ENCODE results near the gene NTF3.

DNA sequence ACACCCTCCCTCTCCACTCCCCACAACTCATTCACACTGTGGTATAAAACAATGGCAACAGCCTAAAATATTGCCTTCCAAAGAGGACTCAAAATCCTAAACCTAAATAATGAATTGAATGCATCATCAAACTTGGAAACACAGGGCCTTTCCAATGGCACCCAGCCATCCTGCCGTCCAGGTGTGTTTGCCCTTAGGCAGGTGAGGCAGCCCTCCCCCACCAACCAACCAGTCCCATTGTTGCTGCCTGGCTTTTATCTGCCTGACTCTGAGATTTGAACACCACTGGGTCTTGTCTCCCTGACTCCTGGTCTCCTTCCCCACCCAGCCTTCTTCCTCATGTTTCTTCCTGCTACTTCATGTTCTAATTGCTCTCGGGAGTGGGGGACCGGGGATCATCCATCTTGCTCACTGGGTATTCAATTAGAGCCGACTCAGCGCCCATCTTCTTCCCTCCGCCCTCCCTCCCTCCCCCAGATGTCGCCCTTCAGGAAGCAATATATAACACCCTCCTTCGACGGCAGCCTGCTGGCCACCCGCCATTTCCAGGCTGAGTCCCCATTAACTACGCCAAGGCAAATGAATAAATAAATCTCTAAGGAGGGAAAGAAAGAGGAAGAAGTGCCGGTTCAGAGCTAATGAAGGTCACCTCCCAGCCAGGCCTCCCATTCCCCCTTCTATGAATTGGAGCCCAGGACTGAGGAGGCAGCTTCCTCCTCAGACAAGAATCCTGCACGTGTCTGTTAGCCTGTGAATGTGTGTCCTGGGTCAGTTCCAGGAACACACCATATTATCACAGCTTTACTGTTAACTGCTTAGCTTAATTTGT lies 36.3 kb upstream of the NTF3 start:
- TF ChIP-seq, protein P1, sequence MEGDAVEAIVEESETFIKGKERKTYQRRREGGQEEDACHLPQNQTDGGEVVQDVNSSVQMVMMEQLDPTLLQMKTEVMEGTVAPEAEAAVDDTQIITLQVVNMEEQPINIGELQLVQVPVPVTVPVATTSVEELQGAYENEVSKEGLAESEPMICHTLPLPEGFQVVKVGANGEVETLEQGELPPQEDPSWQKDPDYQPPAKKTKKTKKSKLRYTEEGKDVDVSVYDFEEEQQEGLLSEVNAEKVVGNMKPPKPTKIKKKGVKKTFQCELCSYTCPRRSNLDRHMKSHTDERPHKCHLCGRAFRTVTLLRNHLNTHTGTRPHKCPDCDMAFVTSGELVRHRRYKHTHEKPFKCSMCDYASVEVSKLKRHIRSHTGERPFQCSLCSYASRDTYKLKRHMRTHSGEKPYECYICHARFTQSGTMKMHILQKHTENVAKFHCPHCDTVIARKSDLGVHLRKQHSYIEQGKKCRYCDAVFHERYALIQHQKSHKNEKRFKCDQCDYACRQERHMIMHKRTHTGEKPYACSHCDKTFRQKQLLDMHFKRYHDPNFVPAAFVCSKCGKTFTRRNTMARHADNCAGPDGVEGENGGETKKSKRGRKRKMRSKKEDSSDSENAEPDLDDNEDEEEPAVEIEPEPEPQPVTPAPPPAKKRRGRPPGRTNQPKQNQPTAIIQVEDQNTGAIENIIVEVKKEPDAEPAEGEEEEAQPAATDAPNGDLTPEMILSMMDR (IDR thresholded peaks at IDR 0.05), result no peak
- no peak for TF ChIP-seq EZH2 (IDR thresholded peaks at IDR 0.05; ENCODE audit: borderline replicate concordance, insufficient read depth, low read depth, low read length, poor library complexity, severe bottlenecking)

Data from B cell (primary cell).